Neural cell (in vitro differentiated cells): Measurements from ENCODE around the gene VAV2. TPM values are rescaled to one million over a fixed set of nuclear protein-coding genes. Genes with fewer than 3 reads are reported as not detected.

Source experiments
- H2AFZ ChIP-seq: fragments of 200-600, 300-800 bp; sonication (generic), shearing (Covaris generic); 2 replicates; pipeline ENCODE4 v1.6.0; 2014; ENCODE audit warnings: low read depth, mild to moderate bottlenecking, antibody characterized with exemption, low read length, moderate library complexity
- H3F3A ChIP-seq: fragments of 200-600 bp; shearing (Covaris generic); 2 replicates; pipeline ENCODE4 v1.6.1; 2016; ENCODE audit warnings: mild to moderate bottlenecking, moderate library complexity, mixed read lengths, antibody characterized with exemption, low read length; ENCODE audit not compliant: insufficient read depth, poor library complexity, severe bottlenecking
- H3K27ac ChIP-seq: fragments of 200-600, 300-800 bp; sonication (generic), shearing (Covaris generic); 2 replicates; pipeline ENCODE4 v1.5.1; 2014; ENCODE audit warnings: mild to moderate bottlenecking, low read length, moderate library complexity
- H3K27me3 ChIP-seq: fragments of 300-800, 200-600 bp; sonication (generic), shearing (Covaris generic); 2 replicates; pipeline ENCODE4 v1.6.0; 2014; ENCODE audit warnings: mild to moderate bottlenecking, low read depth, low read length, moderate library complexity; ENCODE audit not compliant: insufficient read depth
- H3K36me3 ChIP-seq: fragments of 300-800, 200-600 bp; sonication (generic), shearing (Covaris generic); 2 replicates; pipeline ENCODE4 v1.5.1; 2014; ENCODE audit warnings: mild to moderate bottlenecking, antibody characterized with exemption, low read length, moderate library complexity; ENCODE audit not compliant: insufficient read depth
- H3K4me2 ChIP-seq: fragments of 300-800, 200-600 bp; sonication (generic), shearing (Covaris generic); 2 replicates; pipeline ENCODE4 v1.6.0; 2014; ENCODE audit warnings: mild to moderate bottlenecking, low read length
- H3K4me3 ChIP-seq: fragments of 300-800, 200-600 bp; sonication (generic), shearing (Covaris generic); 2 replicates; pipeline ENCODE4 v1.5.1; 2014; ENCODE audit warnings: mild to moderate bottlenecking, low read length, moderate library complexity
- H3K79me2 ChIP-seq: fragments of 200-600 bp; shearing (Covaris generic); replicated peaks from 2 replicates; pipeline ENCODE4 v1.6.0; 2014; ENCODE audit warnings: mild to moderate bottlenecking, low read length, moderate library complexity; ENCODE audit not compliant: insufficient read depth
- H3K9ac ChIP-seq: fragments of 300-800, 200-600 bp; sonication (generic), shearing (Covaris generic); 2 replicates; pipeline ENCODE4 v1.6.1; 2016; ENCODE audit warnings: mild to moderate bottlenecking, low read length, mixed read lengths
- H3K9me2 ChIP-seq: fragments of 200-600 bp; shearing (Covaris generic); 2 replicates; pipeline ENCODE4 v1.6.1; 2016; ENCODE audit warnings: mild to moderate bottlenecking, low read length, mixed read lengths; ENCODE audit not compliant: insufficient read depth
- H3K9me3 ChIP-seq: fragments of 200-600, 300-800 bp; sonication (generic), shearing (Covaris generic); 2 replicates; pipeline ENCODE4 v1.6.1; 2016; ENCODE audit warnings: mild to moderate bottlenecking, mixed run types, low read length, moderate library complexity, mixed read lengths
- H4K20me1 ChIP-seq: fragments of 200-600 bp; shearing (Covaris generic); 2 replicates; pipeline ENCODE4 v1.6.1; 2016; ENCODE audit warnings: mild to moderate bottlenecking, mixed run types; ENCODE audit not compliant: insufficient read depth
- EP300 ChIP-seq: fragments of 450-650 bp; conservative IDR thresholded peaks from 2 replicates; pipeline ENCODE4 v1.6.1; 2014; ENCODE audit warnings: antibody characterized with exemption, mild to moderate bottlenecking, moderate library complexity; ENCODE audit not compliant: poor library complexity, severe bottlenecking
- EZH2 ChIP-seq: fragments of 200-600, 300-800 bp; shearing (Covaris generic), sonication (generic); IDR thresholded peaks from 2 replicates; pipeline ENCODE4 v1.6.1; 2014; ENCODE audit warnings: antibody characterized with exemption, low read length, borderline replicate concordance, mild to moderate bottlenecking; ENCODE audit not compliant: insufficient read depth, poor library complexity, severe bottlenecking
- MXI1 ChIP-seq: fragments of 450-650 bp; conservative IDR thresholded peaks from 2 replicates; pipeline ENCODE4 v1.6.1; 2014; ENCODE audit warnings: antibody characterized with exemption, mild to moderate bottlenecking; ENCODE audit not compliant: poor library complexity, severe bottlenecking
- POLR2AphosphoS5 ChIP-seq: IDR thresholded peaks from 2 replicates; pipeline ENCODE4 v1.6.1; 2012
- RAD21 ChIP-seq: fragments of 450-650 bp; conservative IDR thresholded peaks from 2 replicates; pipeline ENCODE4 v1.6.1; 2014; ENCODE audit warnings: antibody characterized with exemption, mild to moderate bottlenecking, moderate library complexity
- SMC3 ChIP-seq: fragments of 450-650 bp; conservative IDR thresholded peaks from 2 replicates; pipeline ENCODE4 v1.6.1; 2014; ENCODE audit warnings: antibody characterized with exemption, mild to moderate bottlenecking, moderate library complexity; ENCODE audit not compliant: poor library complexity
- TAF1 ChIP-seq: IDR thresholded peaks from 2 replicates; pipeline ENCODE4 v1.6.1; 2012; ENCODE audit warnings: low read depth
- polyA plus RNA-seq: library from polyadenylated mRNA; depleted of rRNA; stranded (reverse); fragments of >200 nt; gene quantifications from 2 replicates; pipeline ENCODE4 v1.2.3, GENCODE V29; 2014
- TF ChIP-seq, protein P1 (sequence below): fragments of 450-650 bp; IDR thresholded peaks from 2 replicates; pipeline ENCODE4 v1.5.1; 2014; ENCODE audit warnings: antibody characterized with exemption, mild to moderate bottlenecking, moderate library complexity; ENCODE audit not compliant: poor library complexity, severe bottlenecking
- TF ChIP-seq, protein P2 (sequence below): IDR thresholded peaks from 2 replicates; pipeline ENCODE4 v1.6.1; 2012; ENCODE audit warnings: borderline replicate concordance

Gene VAV2
- polyA plus RNA-seq, 1 donor from 2014 or later, result 35.2 TPM

DNA sequence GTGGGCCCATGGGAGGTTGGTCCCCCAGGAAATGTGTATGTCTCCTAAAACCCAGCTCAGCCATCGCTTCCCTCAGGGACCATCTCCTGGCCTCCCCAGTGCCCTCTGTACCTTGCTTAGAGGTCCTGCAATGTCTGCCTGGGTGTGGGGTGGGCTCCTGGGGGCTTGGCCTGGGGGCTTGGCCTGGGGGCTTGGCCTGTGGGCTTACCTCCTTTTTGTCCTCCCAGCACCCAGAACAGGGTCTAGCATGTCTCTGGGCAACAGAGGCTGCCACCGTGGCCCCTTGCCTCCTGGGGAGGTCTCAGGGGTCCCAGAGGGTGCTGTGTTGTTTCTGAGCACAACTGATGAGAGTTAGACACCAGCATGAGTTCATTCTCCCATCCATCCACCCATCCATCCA is 10.7 kb upstream of the VAV2 start:
- Histone ChIP-seq H3K4me3 (no peak overlapping the region), H3K27me3 (no peaks in the 10 kb centered on the region), H4K20me1 (no peaks in the 10 kb centered on the region), H3K4me2 (no peak overlapping the region), H3K9me3 (no peaks in the 10 kb centered on the region), H3K27ac (no peak overlapping the region), H2AFZ (no peak overlapping the region), H3K36me3 (no peaks in the 10 kb centered on the region), H3K9me2 (no peaks in the 10 kb centered on the region), H3K79me2 (no peaks in the 10 kb centered on the region), H3K9ac (no peak overlapping the region), H3F3A (no peaks in the 10 kb centered on the region)
- TF ChIP-seq MXI1, result no peak
- TF ChIP-seq RAD21, result no peak
- TF ChIP-seq EZH2, result no peak
- TF ChIP-seq, protein P1, sequence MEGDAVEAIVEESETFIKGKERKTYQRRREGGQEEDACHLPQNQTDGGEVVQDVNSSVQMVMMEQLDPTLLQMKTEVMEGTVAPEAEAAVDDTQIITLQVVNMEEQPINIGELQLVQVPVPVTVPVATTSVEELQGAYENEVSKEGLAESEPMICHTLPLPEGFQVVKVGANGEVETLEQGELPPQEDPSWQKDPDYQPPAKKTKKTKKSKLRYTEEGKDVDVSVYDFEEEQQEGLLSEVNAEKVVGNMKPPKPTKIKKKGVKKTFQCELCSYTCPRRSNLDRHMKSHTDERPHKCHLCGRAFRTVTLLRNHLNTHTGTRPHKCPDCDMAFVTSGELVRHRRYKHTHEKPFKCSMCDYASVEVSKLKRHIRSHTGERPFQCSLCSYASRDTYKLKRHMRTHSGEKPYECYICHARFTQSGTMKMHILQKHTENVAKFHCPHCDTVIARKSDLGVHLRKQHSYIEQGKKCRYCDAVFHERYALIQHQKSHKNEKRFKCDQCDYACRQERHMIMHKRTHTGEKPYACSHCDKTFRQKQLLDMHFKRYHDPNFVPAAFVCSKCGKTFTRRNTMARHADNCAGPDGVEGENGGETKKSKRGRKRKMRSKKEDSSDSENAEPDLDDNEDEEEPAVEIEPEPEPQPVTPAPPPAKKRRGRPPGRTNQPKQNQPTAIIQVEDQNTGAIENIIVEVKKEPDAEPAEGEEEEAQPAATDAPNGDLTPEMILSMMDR, result no peak
- no peak for TF ChIP-seq SMC3
- no peak for TF ChIP-seq POLR2AphosphoS5
- TF ChIP-seq EP300, result no peak
- no peak for TF ChIP-seq TAF1
- TF ChIP-seq, protein P2, sequence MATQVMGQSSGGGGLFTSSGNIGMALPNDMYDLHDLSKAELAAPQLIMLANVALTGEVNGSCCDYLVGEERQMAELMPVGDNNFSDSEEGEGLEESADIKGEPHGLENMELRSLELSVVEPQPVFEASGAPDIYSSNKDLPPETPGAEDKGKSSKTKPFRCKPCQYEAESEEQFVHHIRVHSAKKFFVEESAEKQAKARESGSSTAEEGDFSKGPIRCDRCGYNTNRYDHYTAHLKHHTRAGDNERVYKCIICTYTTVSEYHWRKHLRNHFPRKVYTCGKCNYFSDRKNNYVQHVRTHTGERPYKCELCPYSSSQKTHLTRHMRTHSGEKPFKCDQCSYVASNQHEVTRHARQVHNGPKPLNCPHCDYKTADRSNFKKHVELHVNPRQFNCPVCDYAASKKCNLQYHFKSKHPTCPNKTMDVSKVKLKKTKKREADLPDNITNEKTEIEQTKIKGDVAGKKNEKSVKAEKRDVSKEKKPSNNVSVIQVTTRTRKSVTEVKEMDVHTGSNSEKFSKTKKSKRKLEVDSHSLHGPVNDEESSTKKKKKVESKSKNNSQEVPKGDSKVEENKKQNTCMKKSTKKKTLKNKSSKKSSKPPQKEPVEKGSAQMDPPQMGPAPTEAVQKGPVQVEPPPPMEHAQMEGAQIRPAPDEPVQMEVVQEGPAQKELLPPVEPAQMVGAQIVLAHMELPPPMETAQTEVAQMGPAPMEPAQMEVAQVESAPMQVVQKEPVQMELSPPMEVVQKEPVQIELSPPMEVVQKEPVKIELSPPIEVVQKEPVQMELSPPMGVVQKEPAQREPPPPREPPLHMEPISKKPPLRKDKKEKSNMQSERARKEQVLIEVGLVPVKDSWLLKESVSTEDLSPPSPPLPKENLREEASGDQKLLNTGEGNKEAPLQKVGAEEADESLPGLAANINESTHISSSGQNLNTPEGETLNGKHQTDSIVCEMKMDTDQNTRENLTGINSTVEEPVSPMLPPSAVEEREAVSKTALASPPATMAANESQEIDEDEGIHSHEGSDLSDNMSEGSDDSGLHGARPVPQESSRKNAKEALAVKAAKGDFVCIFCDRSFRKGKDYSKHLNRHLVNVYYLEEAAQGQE, result no peak

DNA sequence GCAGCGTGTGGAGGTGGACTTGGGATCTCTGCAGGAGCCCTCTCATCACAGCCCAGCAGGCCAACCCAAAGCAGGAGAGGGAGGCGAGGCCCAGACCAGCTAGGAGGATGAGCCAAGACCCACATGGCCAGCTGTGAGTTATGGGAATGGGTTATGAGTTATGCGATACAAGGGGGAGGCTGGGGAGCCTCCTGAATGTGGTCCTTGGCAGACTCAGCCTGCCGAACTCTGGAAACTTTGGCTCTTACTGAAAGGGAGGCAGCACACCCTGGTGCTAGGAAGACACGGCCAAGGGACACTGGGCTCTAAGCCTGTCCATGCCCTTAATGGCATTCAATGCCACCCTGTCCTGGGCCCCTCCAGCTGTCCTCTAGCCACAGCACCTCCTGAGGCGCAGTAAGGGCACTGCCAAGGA is 7.7 kb upstream of the VAV2 start:
- Histone ChIP-seq H2AFZ (no peak overlapping the region), H3K4me3 (no peak overlapping the region), H3K27ac (no peak overlapping the region), H3K9me2 (no peaks in the 10 kb centered on the region), H3K9me3 (no peaks in the 10 kb centered on the region), H3K4me2 (no peak overlapping the region), H4K20me1 (no peaks in the 10 kb centered on the region), H3K9ac (no peak overlapping the region), H3K79me2 (no peaks in the 10 kb centered on the region), H3K36me3 (no peaks in the 10 kb centered on the region), H3K27me3 (no peaks in the 10 kb centered on the region), H3F3A (no peaks in the 10 kb centered on the region)
- TF ChIP-seq, protein P1, result no peak
- no peak for TF ChIP-seq MXI1
- no peak for TF ChIP-seq EP300
